ENCODE data around the gene ALG12.

- TF ChIP-seq CTCF (IDR thresholded peaks at IDR 0.05; ENCODE audit: low read length), result no peak
- no peak for TF ChIP-seq EZH2 (optimal IDR thresholded peaks at IDR 0.05; ENCODE audit: low read depth, low read length)
- TF ChIP-seq EZH2phosphoT487 (IDR thresholded peaks at IDR 0.05; ENCODE audit: low read length), result no peak
Measured at GRCh38 chr22:49872347-49872746, 45.9 kb downstream of the ALG12 start.
